ENCODE results near the gene SH3TC2. TPM values are rescaled to one million over a fixed set of nuclear protein-coding genes. Genes with fewer than 3 reads are reported as not detected.
A peak's percentile ranks its signal among the peaks of the same experiment; 100 is the strongest.

Gene SH3TC2
- total RNA-seq, 1 experiment from 2014 or later = 32.0 TPM

DNA sequence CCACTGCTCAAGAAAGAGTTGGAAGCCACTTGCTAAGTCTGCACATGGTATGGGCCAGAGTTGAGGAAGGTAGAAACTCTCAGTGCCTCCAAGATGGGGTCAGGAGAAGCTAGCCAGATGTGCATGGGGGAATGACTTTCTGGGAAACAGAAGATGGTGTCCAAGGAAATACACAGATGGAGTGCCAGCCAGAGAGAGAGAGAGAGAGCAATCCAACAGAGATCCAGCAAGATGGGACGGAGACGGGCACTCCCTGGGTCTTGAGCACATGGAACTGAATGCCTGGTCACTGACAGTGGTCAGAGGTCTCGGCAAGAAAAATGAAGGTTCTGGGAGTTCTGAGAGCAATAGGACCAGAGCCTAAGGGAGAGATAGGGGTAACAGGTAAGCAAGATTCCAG is 82.1 kb downstream of the SH3TC2 start:
- no peak overlapping the region for H3K9ac ChIP-seq (ENCODE audit: low read length)
- no peak overlapping the region for H3K27ac ChIP-seq (ENCODE audit: low read length)
- no peak for DNase-seq
- no TSS peak for BruUV-seq (replicated peaks)
- H3K9me3 ChIP-seq (ENCODE audit: low read length) = no peaks in the 10 kb centered on the region
- CTCF ChIA-PET = interaction anchor here (1.0 to 1.2 kb wide), 2 partner anchors 11 to 152 kb away, joined by 3 read pairs; no protein-coding TSS in a partner anchor
- no peak overlapping the region for H2AFZ ChIP-seq (ENCODE audit: low read length)
- H3K4me2 ChIP-seq (ENCODE audit: low read length) = no peak overlapping the region
- H4K20me1 ChIP-seq (ENCODE audit: low read length) = no peaks in the 10 kb centered on the region
- no peaks in the 10 kb centered on the region for H3K36me3 ChIP-seq (ENCODE audit: low read depth, low read length)
- H3F3A ChIP-seq (ENCODE audit: low read length, unreplicated experiment) = peaks cover 23% of the 10 kb centered on the region
- intact Hi-C loops (cut with micrococcal nuclease) = no loop called here
- POLR2A ChIA-PET (ENCODE audit: unreplicated experiment) = no interaction called here
- H3K79me2 ChIP-seq (ENCODE audit: low read length) = no peaks in the 10 kb centered on the region
- ATAC-seq = no peak
- no peak overlapping the region for H3K4me3 ChIP-seq (ENCODE audit: low read length)
- no peaks in the 10 kb centered on the region for H3K27me3 ChIP-seq (ENCODE audit: low read length)
- peaks cover 67% of the 10 kb centered on the region for H3K4me1 ChIP-seq (ENCODE audit: insufficient read depth, low read length)
- no peaks in the 10 kb centered on the region for H3K9me2 ChIP-seq (replicated peaks; ENCODE audit: low read length)
- TF ChIP-seq, protein P1, sequence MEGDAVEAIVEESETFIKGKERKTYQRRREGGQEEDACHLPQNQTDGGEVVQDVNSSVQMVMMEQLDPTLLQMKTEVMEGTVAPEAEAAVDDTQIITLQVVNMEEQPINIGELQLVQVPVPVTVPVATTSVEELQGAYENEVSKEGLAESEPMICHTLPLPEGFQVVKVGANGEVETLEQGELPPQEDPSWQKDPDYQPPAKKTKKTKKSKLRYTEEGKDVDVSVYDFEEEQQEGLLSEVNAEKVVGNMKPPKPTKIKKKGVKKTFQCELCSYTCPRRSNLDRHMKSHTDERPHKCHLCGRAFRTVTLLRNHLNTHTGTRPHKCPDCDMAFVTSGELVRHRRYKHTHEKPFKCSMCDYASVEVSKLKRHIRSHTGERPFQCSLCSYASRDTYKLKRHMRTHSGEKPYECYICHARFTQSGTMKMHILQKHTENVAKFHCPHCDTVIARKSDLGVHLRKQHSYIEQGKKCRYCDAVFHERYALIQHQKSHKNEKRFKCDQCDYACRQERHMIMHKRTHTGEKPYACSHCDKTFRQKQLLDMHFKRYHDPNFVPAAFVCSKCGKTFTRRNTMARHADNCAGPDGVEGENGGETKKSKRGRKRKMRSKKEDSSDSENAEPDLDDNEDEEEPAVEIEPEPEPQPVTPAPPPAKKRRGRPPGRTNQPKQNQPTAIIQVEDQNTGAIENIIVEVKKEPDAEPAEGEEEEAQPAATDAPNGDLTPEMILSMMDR (conservative IDR thresholded peaks at IDR 0.05; ENCODE audit: low read depth, low read length) = no peak
- TF ChIP-seq EZH2phosphoT487 (IDR thresholded peaks at IDR 0.05; ENCODE audit: borderline replicate concordance, low read length) (no peak), EZH2 (IDR thresholded peaks at IDR 0.05; ENCODE audit: low read length, unreplicated experiment) (no peak)

DNA sequence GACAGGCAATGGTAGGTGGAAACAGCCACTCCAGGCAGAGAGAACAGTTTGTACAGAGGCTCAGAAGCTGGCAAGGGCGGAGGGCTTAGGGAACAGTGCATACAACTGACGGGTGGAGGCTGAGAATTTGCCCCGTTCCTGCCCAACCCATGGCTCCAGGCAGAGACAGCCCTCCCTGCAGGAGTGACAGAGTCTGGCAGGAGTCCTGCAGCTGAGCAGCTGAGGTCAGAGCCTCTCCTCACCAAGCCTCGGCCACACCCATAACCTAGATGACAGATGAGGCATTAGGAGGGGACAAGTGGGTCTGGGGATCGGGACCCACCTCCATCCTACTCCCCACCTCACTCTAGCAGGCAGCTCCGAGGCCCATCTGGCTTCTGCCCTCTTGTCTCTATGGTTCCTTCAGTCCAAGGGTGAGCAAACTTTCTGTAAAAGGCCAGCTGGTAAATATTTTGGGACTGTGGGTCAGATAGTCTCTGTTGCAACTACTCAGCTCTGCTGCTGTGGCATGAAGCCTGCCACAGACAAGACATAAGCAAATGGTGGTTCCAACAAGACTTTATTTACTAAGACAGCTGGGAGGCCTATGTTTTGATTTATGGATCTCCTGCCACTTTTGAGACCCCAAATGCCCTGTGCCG is 83.7 kb downstream of the SH3TC2 start:
- peak overlapping the region; percentile 85 for H3K27ac ChIP-seq (ENCODE audit: low read length)
- H3K9me2 ChIP-seq (replicated peaks; ENCODE audit: low read length) = no peaks in the 10 kb centered on the region
- peak; percentile 80 for ATAC-seq
- peak overlapping the region; percentile 59 for H2AFZ ChIP-seq (ENCODE audit: low read length)
- no peaks in the 10 kb centered on the region for H3K27me3 ChIP-seq (ENCODE audit: low read length)
- no peaks in the 10 kb centered on the region for H3K79me2 ChIP-seq (ENCODE audit: low read length)
- peaks cover 21% of the 10 kb centered on the region for H3F3A ChIP-seq (ENCODE audit: low read length, unreplicated experiment)
- no peaks in the 10 kb centered on the region for H3K36me3 ChIP-seq (ENCODE audit: low read depth, low read length)
- POLR2A ChIA-PET (ENCODE audit: unreplicated experiment) = interaction anchor here (0.6 to 1.1 kb wide), 4 partner anchors 9 to 1064 kb away, joined by 3 to 7 read pairs (median 5); no protein-coding TSS in a partner anchor
- peaks cover 64% of the 10 kb centered on the region for H3K4me1 ChIP-seq (ENCODE audit: insufficient read depth, low read length)
- TF ChIP-seq EZH2 (IDR thresholded peaks at IDR 0.05; ENCODE audit: low read length, unreplicated experiment) (no peak), EZH2phosphoT487 (IDR thresholded peaks at IDR 0.05; ENCODE audit: borderline replicate concordance, low read length) (no peak)
- TF ChIP-seq, protein P1 (conservative IDR thresholded peaks at IDR 0.05; ENCODE audit: low read depth, low read length) = no peak
- H4K20me1 ChIP-seq (ENCODE audit: low read length) = no peaks in the 10 kb centered on the region
- TSS peak; percentile 82 for BruUV-seq (replicated peaks)
- DNase-seq = peak; percentile 95
- intact Hi-C loops (cut with micrococcal nuclease) = loop anchor here (10.0 kb wide), 1 partner anchor 1084 kb away; no protein-coding TSS in a partner anchor
- H3K9ac ChIP-seq (ENCODE audit: low read length) = peak overlapping the region; percentile 56
- peak overlapping the region; percentile 56 for H3K4me2 ChIP-seq (ENCODE audit: low read length)
- H3K4me3 ChIP-seq (ENCODE audit: low read length) = peak overlapping the region; percentile 0; the same call in 1 of the 2 replicates
- CTCF ChIA-PET = interaction anchor here (0.8 to 2.2 kb wide), 3 partner anchors 56 to 248 kb away, joined by 3 to 6 read pairs (median 3); no protein-coding TSS in a partner anchor
- H3K9me3 ChIP-seq (ENCODE audit: low read length) = no peaks in the 10 kb centered on the region
